ENCODE results near the gene TRIML1. TPM values are rescaled to one million over a fixed set of nuclear protein-coding genes. Genes with fewer than 3 reads are reported as not detected.

The TRIML1 gene
- total and polyA plus RNA-seq, 2 of the 8 experiments (the other 6 are each of a cell fraction or from before 2014, with no cell fraction given): not detected

GRCh38 chr4:188158336-188158735 lies 19.1 kb downstream of the TRIML1 start (continued):
- TF ChIP-seq CHD7 (IDR thresholded peaks at IDR 0.05; ENCODE audit: insufficient replicate concordance, low read length): no peak
- TF ChIP-seq GABPA (IDR thresholded peaks at IDR 0.05; ENCODE audit: borderline replicate concordance, insufficient read depth, low read length): no peak
- no peak for TF ChIP-seq JUND (IDR thresholded peaks at IDR 0.05; ENCODE audit: low read length)

Measured in H1 (cell line).